Subcutaneous abdominal adipose tissue (tissue), 5 donors: ENCODE measurements around the gene ARSK.

Experiments used
- H3K27ac ChIP-seq: one replicate; pipeline ENCODE4 v1.7.0; 2013; ENCODE audit warnings: low read depth, mild to moderate bottlenecking, inconsistent platforms, low read length, moderate library complexity
- H3K27me3 ChIP-seq, 5 donors: one replicate each; pipeline ENCODE4 v1.7.0; 2013; ENCODE audit warnings: low read length in 5 of 5, inconsistent platforms in 1 of 5; ENCODE audit not compliant: control insufficient read depth in 5 of 5, insufficient read depth in 4 of 5
- H3K36me3 ChIP-seq, 5 donors: one replicate each; pipeline ENCODE4 v1.7.0; 2013; ENCODE audit warnings: low read length in 5 of 5; ENCODE audit not compliant: control insufficient read depth in 5 of 5, insufficient read depth in 5 of 5
- H3K4me1 ChIP-seq, 5 donors: one replicate each; pipeline ENCODE4 v1.7.0; 2013; ENCODE audit warnings: low read length in 5 of 5, mild to moderate bottlenecking in 3 of 5, moderate library complexity in 1 of 5; ENCODE audit not compliant: control insufficient read depth in 5 of 5, insufficient read depth in 5 of 5
- H3K4me3 ChIP-seq, 5 donors: one replicate each; pipeline ENCODE4 v1.7.0; 2013; ENCODE audit warnings: low read length in 5 of 5, low read depth in 1 of 5
- H3K9ac ChIP-seq, 5 donors: one replicate each; pipeline ENCODE4 v1.7.0; 2013; ENCODE audit warnings: low read length in 5 of 5, mild to moderate bottlenecking in 4 of 5, moderate library complexity in 3 of 5
- H3K9me3 ChIP-seq, 5 donors: one replicate each; pipeline ENCODE4 v1.7.0; 2013; ENCODE audit warnings: low read length in 5 of 5; ENCODE audit not compliant: control insufficient read depth in 5 of 5
- donor health status: healthy.
- donor health status: healthy.
- donor health status: healthy.
- donor health status: healthy.
- donor health status: healthy.

Gene ARSK, protein sequence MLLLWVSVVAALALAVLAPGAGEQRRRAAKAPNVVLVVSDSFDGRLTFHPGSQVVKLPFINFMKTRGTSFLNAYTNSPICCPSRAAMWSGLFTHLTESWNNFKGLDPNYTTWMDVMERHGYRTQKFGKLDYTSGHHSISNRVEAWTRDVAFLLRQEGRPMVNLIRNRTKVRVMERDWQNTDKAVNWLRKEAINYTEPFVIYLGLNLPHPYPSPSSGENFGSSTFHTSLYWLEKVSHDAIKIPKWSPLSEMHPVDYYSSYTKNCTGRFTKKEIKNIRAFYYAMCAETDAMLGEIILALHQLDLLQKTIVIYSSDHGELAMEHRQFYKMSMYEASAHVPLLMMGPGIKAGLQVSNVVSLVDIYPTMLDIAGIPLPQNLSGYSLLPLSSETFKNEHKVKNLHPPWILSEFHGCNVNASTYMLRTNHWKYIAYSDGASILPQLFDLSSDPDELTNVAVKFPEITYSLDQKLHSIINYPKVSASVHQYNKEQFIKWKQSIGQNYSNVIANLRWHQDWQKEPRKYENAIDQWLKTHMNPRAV

DNA sequence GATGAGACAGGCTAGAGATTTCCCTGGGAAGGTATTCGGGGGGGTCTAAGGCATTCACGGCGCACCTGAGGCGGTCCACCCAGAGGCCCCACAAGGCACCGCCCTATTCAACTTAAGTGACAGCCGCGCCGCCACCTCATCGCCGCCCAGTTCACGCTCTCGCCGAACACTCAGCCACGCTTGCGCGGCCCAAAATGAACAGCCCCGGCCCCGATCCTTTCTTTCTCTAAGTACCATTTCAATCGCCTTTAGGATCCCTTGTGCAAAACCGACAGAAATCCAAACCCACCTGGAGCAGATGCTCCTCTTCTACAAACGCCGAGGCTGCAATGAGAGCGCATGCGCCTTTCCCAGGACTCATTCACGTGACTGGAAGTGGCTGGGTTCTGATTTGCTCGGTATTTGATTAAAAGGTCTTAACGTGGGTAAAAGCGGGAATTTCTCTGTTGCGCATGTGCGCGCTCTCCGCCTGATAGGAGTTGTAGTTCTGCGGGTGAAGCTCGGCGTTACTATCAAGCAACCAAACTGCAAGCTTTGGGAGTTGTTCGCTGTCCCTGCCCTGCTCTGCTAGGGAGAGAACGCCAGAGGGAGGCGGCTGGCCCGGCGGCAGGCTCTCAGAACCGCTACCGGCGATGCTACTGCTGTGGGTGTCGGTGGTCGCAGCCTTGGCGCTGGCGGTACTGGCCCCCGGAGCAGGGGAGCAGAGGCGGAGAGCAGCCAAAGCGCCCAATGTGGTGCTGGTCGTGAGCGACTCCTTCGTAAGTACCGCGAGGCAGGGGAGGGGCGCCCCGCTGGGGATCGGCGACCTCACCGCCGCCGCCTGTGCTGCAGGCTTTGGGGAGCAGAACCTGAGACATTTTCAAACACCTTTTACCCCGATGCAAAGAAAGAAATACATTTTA is at the start of gene ARSK, which contains the start of gene SKIC3:
Gene ARSK (plus strand): TSS at position 455 of the 902 bp plus-strand sequence. CDS start 178 bp downstream, at position 633.
Gene SKIC3 (minus strand): TSS at position 331 of the 902 bp plus-strand sequence. CDS start 7,827 bp downstream, outside the sequence.
- peak within 1 kb of the TSS; percentile 77 for H3K27ac ChIP-seq
- H3K36me3 ChIP-seq: peaks cover 0 to 7% (median 2%) of the 10 kb centered on the region in 5 donors
- H3K9ac ChIP-seq: peak within 1 kb of the TSS; percentile 85 to 94 (median 91)
- peaks cover 0 to 4% (median 0%) of the 10 kb centered on the region in 5 donors for H3K27me3 ChIP-seq
- peaks cover 0 to 2% (median 0%) of the 10 kb centered on the region in 5 donors for H3K9me3 ChIP-seq
- peaks cover 10 to 22% (median 20%) of the 10 kb centered on the region in 5 donors for H3K4me1 ChIP-seq
- peak within 1 kb of the TSS; percentile 86 to 98 (median 88) for H3K4me3 ChIP-seq

DNA sequence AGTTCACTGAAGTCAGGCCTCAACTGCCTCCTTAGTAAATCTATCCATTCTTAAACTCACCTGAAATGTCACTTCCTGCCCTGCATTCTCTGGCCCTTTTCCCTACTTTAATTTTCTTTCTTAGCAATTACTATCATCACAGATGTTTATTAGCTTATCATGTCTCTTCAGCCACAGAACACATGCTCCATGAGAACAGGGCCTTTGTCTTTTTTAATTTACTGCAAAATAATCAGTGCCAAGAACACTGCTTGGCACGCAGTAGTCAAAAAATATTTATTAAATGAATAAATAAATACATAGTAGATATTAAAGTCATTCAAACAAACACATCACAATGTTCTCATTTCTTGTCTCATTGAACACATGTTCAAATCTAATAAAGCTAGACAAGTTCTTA is 46.4 kb upstream of the ARSK start:
- H3K36me3 ChIP-seq: peaks cover 49 to 74% (median 62%) of the 10 kb centered on the region in 5 donors
- H3K27ac ChIP-seq: no peak overlapping the region
- H3K27me3 ChIP-seq: no peaks in the 10 kb centered on the region

DNA sequence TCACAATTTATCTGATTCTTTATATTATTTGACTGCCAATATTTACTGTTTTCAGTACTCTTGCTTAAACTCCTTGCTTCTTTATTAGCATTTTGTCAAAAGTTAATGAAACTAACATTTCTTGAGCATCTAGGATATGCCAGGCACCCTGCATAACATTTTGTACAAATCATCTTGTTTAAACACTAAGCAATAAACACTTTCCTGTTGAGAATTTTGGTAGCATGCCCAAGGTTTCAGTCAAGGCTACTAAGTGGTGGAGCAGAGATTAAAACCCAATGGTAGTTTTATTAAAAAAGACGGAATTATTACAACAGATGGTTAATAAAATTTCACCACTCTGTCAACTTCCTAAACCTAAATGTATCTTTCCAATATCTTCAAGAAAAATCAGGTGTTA is 43.3 kb upstream of the ARSK start:
- no peaks in the 10 kb centered on the region for H3K9me3 ChIP-seq
- no peaks in the 10 kb centered on the region for H3K4me1 ChIP-seq
- no peak overlapping the region for H3K9ac ChIP-seq
- no peaks in the 10 kb centered on the region for H3K27me3 ChIP-seq
- H3K27ac ChIP-seq: no peak overlapping the region
- H3K36me3 ChIP-seq: peaks cover 64 to 82% (median 73%) of the 10 kb centered on the region in 5 donors
- H3K4me3 ChIP-seq: no peak overlapping the region

More for the DNA sequence above, 46.4 kb upstream of the ARSK start:
- H3K9me3 ChIP-seq: no peaks in the 10 kb centered on the region
- no peak overlapping the region for H3K4me3 ChIP-seq
- H3K9ac ChIP-seq: no peak overlapping the region
- no peaks in the 10 kb centered on the region for H3K4me1 ChIP-seq

DNA sequence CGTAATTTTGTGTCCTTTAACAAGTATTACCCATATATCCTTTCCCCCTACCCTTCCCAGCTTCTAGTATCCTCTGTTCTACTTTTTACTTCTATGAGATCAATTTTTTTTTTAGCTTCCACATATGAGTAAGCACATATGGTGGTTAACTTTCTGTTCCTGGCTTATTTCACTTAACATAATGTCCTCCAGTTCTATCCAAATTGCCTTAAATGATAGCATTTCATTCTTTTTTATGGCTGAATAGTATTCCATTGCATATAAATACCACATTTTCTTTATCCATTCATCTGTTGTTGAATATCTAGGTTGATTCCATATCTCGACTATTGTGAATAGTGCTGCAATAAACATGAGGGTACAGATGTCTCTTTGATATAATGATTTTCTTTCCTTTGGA is 36.5 kb upstream of the ARSK start:
- Histone ChIP-seq H3K9me3 (no peaks in the 10 kb centered on the region), H3K9ac (no peak overlapping the region), H3K4me3 (no peak overlapping the region), H3K27me3 (no peaks in the 10 kb centered on the region), H3K4me1 (no peaks in the 10 kb centered on the region), H3K36me3 (peaks cover 51 to 75% (median 67%) of the 10 kb centered on the region in 5 donors), H3K27ac (no peak overlapping the region)

DNA sequence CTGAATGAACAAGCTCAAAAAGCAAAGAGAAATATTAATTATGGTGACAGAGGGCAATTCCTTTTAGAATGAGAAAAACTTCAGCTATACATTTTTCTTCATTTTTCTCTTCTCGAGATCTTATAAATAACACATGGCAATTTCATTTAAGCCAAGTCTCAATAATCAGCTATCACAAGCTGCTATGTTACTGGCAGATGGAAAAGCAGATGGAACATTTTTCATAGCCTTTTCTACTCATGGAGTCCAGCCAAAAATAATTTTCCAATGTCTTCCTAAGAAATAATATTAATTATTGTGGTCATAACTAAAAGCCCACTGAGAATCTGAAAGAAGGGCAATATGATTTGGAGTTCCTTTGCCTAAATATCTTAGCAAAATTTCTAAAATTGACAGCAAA is 35.8 kb upstream of the ARSK start:
- Histone ChIP-seq H3K27me3 (no peaks in the 10 kb centered on the region), H3K27ac (no peak overlapping the region), H3K36me3 (peaks cover 44 to 76% (median 63%) of the 10 kb centered on the region in 5 donors), H3K9me3 (no peaks in the 10 kb centered on the region), H3K9ac (no peak overlapping the region), H3K4me3 (no peak overlapping the region), H3K4me1 (no peaks in the 10 kb centered on the region)

DNA sequence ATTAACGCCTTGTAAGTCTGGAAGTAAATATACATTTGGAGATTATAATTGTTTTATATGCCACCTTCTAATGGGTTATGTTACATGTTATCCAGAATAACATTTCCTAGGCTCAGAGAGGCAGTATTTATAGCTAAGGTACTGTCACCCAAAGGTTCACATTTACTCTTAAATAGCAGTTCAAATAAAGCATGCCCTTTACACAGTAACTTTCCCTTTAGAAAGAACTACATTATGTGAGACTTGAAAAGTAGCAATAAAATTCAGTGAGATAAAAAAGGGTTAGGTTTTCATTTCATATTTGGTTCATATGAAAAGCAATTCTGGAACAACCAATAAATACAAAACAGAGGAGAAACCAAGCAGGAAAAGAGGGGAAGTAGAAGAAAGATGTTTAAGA is 35.2 kb upstream of the ARSK start:
- H3K9ac ChIP-seq: no peak overlapping the region
- H3K27ac ChIP-seq: no peak overlapping the region
- H3K9me3 ChIP-seq: no peaks in the 10 kb centered on the region
- H3K27me3 ChIP-seq: no peaks in the 10 kb centered on the region
- H3K4me1 ChIP-seq: no peaks in the 10 kb centered on the region
- no peak overlapping the region for H3K4me3 ChIP-seq
- H3K36me3 ChIP-seq: peaks cover 39 to 76% (median 61%) of the 10 kb centered on the region in 5 donors

DNA sequence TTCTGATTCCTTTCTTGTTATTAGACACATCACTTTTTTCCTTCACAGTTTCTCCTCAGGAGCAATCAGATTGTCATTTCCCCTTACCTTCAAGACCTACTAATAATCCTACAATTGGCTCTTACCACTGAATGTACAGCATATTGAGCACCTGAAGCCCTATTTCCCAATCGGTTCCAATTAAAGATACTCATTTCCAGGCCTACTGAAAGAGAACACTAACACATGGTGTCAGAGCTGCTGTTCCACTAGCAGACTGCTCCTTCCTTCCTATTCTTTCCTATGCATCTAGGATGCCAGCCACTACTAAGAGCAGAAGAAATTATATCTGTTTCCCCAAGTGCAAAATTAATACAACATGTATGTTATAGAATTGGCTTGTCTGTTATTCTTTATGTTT is 34.7 kb upstream of the ARSK start:
- H3K4me1 ChIP-seq: no peaks in the 10 kb centered on the region
- no peaks in the 10 kb centered on the region for H3K9me3 ChIP-seq
- H3K4me3 ChIP-seq: no peak overlapping the region
- H3K27me3 ChIP-seq: no peaks in the 10 kb centered on the region
- peaks cover 33 to 76% (median 59%) of the 10 kb centered on the region in 5 donors for H3K36me3 ChIP-seq
- H3K9ac ChIP-seq: no peak overlapping the region
- no peak overlapping the region for H3K27ac ChIP-seq

DNA sequence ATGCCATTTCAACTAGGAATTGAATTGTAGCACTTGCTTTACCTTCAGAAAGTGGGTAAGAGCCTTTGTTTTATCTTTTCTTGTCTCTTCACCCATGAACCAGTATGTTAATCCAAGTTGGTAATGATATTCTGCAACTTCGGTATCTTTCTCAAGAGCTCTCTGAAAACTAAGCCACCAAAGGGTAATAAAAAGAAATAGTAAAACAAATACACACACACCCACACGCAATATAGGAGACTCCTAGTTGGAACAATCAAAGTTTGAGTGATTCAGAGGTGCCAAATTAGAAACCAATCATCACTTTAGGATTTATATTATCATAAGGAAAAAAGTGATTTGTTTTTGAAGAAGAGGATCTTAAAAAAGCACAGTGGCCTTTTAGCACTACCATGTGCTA is 30.5 kb upstream of the ARSK start:
- H3K4me1 ChIP-seq: no peaks in the 10 kb centered on the region
- H3K4me3 ChIP-seq: no peak overlapping the region
- H3K9me3 ChIP-seq: no peaks in the 10 kb centered on the region
- no peak overlapping the region for H3K27ac ChIP-seq
- no peak overlapping the region for H3K9ac ChIP-seq
- no peaks in the 10 kb centered on the region for H3K27me3 ChIP-seq
- peaks cover 32 to 74% (median 70%) of the 10 kb centered on the region in 5 donors for H3K36me3 ChIP-seq

DNA sequence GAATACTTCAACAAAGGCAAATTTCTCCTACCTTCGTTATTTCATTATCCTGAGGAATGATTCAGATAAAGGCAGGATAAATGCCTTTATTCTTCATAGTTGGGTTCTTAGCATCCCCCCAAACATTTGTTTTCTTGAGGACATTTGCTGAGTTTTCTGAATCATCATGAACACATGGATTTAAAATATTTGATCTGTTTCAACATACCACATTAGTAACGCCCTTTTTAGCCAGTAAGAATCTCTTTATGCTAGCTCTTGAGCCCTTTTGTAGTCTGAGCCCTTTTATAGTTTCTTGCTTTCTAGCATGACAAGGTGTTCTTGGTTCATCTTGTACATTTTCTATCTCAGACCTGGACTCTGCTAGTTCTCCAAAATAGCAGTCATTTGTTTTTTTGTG is 28.0 kb upstream of the ARSK start:
- Histone ChIP-seq H3K36me3 (peaks cover 30 to 73% (median 64%) of the 10 kb centered on the region in 5 donors), H3K27ac (no peak overlapping the region), H3K4me1 (no peaks in the 10 kb centered on the region), H3K9ac (no peak overlapping the region), H3K4me3 (no peak overlapping the region), H3K9me3 (no peaks in the 10 kb centered on the region), H3K27me3 (no peaks in the 10 kb centered on the region)
